ENCODE data around the gene CREBBP. TPM values are rescaled to one million over a fixed set of nuclear protein-coding genes. Genes with fewer than 3 reads are reported as not detected.

Gene CREBBP
- total RNA-seq, 1 donor from 2014 or later = 11.3 TPM

DNA sequence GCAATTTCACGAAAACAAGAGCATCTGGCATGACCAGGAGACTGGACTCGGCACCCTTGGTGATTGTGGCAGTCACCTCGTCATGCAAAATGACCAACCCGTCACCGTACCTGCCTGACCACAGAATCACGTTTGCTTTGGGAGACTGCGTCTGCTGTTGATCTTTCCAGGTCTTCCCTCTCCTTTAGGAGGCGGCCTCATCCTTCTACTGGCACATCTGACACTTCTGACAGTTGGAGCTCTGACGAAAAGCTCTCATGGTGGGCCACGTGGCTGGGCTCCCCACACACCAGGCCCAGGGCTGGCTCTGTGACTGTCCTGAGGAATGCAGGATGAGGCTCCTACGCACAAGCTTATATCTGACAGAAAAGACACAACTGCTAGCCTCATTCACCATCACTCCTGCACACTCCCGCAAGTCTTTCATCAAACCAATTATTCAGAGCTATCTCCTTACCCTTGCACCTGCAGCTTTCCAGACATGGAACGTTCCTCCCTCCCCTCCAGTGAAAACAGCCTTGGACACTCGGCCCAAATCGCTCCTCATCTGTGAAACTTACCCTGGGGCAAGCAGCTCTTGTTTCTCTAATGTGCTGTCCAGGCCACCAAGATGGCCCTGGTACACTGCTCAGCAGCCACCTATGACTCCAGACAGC, 166.8 kb downstream of the CREBBP start:
- no peak for DNase-seq (ENCODE audit: low read depth)
- TF ChIP-seq, protein P1, sequence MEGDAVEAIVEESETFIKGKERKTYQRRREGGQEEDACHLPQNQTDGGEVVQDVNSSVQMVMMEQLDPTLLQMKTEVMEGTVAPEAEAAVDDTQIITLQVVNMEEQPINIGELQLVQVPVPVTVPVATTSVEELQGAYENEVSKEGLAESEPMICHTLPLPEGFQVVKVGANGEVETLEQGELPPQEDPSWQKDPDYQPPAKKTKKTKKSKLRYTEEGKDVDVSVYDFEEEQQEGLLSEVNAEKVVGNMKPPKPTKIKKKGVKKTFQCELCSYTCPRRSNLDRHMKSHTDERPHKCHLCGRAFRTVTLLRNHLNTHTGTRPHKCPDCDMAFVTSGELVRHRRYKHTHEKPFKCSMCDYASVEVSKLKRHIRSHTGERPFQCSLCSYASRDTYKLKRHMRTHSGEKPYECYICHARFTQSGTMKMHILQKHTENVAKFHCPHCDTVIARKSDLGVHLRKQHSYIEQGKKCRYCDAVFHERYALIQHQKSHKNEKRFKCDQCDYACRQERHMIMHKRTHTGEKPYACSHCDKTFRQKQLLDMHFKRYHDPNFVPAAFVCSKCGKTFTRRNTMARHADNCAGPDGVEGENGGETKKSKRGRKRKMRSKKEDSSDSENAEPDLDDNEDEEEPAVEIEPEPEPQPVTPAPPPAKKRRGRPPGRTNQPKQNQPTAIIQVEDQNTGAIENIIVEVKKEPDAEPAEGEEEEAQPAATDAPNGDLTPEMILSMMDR (conservative IDR thresholded peaks at IDR 0.05; ENCODE audit: low read depth, low read length) = no peak
- no peak overlapping the region for H3K4me3 ChIP-seq (ENCODE audit: low read depth, low read length)

DNA sequence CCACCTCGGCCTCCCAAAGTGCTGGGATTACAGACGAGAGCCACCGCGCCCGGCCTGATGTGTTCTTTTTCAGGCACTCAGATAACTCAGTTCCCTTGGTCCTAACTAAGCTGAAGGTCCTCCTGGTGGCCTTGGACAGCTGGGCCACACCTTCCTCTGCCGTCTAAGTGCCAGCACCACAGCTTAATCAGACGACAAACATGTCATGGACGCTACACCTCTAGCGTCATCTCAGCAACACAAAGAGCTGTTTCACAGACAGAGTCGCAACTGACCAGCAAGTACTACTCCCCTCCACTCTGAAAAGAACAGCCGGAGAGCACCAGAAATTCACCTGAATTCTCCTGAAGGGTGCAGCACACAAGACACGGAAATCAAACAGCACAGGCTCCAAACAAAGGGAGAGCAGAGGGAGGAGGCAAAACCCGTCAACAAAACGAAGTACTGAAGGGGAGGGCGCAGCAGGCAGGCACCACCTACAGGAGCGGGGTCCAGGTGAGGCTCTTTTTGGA, 167.6 kb downstream of the CREBBP start:
- TF ChIP-seq, protein P1 (conservative IDR thresholded peaks at IDR 0.05; ENCODE audit: low read depth, low read length) = no peak
- H3K4me3 ChIP-seq (ENCODE audit: low read depth, low read length) = no peak overlapping the region
- no peak for DNase-seq (ENCODE audit: low read depth)

DNA sequence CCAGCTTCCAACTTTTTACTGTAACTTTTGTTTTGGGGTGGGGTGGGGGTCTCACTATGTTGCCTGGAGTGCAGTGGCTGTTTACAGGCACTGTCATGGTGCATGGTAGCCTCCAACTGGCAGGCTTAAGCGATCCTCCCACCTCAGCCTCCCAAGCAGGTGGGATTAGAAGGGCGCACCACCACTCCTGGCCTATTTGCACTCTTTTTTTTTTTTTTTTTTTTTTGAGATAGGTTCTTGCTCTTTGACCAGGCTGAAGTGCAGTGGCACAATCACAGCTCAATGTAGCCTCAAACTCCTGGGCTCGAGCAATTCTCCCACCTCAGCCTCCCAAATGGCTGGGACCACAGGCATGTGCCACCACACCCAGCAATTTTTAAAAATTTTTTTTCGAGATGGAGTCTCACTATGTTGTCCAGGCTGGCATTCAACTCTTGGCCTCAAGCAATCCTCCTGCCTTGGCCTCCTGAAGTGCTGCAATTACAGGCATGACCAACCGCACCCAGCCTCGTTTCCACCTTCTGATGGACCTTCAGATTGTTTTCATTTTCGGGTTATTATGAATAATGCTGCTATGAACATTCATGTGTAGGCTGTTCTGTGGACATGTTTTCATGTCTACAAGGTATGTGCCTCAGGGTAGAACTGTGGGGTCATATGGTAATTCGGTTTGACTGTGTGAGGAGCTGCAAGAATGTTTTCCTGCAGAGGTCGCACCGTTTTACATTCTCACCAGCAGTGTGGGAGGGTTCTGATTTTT, 174.1 kb downstream of the CREBBP start:
- DNase-seq (ENCODE audit: low read depth) = no peak
- no peak overlapping the region for H3K4me3 ChIP-seq (ENCODE audit: low read depth, low read length)
- TF ChIP-seq, protein P1 (conservative IDR thresholded peaks at IDR 0.05; ENCODE audit: low read depth, low read length) = no peak

DNA sequence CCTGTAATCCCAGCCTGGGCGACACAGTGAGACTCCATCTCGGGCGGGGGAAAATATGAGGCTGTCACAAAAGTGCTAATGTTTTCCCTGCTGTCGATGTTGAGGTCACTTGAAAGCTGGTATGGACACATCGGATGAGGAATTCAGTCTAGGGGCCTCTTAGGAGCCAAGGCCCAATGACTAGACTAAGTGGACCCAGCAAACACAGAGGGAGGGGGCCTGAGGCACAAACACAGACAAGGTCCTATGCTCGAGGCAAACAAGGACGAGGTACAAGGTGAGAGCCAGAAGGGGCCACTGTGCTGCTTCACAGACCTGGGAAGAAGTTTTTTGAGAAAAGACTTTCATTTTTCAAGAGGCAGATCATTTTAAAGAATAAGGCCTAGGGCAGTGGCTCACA, 178.4 kb downstream of the CREBBP start:
- no peak for DNase-seq (ENCODE audit: low read depth)
- no peak overlapping the region for H3K4me3 ChIP-seq (ENCODE audit: low read depth, low read length)
- TF ChIP-seq, protein P1 (conservative IDR thresholded peaks at IDR 0.05; ENCODE audit: low read depth, low read length) = no peak

DNA sequence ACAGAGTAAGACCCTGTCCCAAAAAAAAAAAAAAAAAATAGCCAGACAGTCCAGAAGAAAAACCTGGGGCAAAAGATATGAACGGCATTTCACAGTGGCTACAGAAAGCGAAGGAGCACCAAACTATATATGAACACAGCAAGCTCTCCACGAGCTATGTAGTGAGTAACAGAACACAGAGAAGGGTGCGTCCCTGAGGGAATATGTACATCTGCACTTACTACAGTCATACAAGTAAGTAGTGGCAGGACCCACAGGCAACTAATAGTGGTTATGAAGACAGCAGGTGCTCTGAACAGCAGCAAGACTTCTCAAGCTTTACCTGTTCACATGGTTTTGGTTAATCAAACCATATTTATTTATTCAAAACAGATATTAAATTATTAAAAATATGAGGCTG, 179.0 kb downstream of the CREBBP start:
- no peak for DNase-seq (ENCODE audit: low read depth)
- no peak overlapping the region for H3K4me3 ChIP-seq (ENCODE audit: low read depth, low read length)
- TF ChIP-seq, protein P1 (conservative IDR thresholded peaks at IDR 0.05; ENCODE audit: low read depth, low read length) = no peak

DNA sequence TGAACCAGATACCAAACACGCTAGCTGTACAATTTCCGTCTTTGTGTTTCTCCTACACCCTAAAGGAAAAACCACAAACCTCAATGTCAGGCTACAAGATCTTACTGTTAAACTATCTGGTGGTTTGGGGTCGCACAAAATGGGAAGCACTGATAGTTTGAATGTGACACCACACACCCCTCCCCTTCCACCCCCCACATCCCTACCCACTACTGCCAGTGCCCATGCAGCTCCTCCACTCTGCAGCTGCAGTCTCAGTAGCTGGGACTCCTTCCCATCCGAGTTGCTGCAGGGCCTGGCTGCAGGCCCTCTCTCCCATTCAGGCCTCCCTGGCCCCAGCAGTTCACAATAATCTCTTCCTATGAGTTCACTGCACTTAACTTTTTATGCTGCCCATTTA, 181.6 kb downstream of the CREBBP start:
- TF ChIP-seq, protein P1 (conservative IDR thresholded peaks at IDR 0.05; ENCODE audit: low read depth, low read length) = no peak
- no peak for DNase-seq (ENCODE audit: low read depth)
- no peak overlapping the region for H3K4me3 ChIP-seq (ENCODE audit: low read depth, low read length)
